Stimulated activated CD4-positive, alpha-beta T cell treated with anti-CD3 and anti-CD28 coated beads, TNF-alpha, amount 100 ng/mL, for 48 hours (primary cell): ENCODE results near the gene PPARGC1A.

Experiments
- DNase-seq, 3 donors: peaks; one replicate each; pipeline ENCODE4 v3.0.0-alpha.2; 2020; ENCODE audit warnings: low read depth in 3 of 3

The PPARGC1A gene

GRCh38 chr4:23838131-23838530 is 51.7 kb downstream of the PPARGC1A start:
- DNase-seq, result no peak

GRCh38 chr4:23837371-23837770 is 52.5 kb downstream of the PPARGC1A start:
- no peak for DNase-seq

- DNase-seq, result no peak
Measured at GRCh38 chr4:23835774-23836478, 53.9 kb downstream of the PPARGC1A start.

GRCh38 chr4:23828779-23829178 is 61.1 kb downstream of the PPARGC1A start:
- DNase-seq, result no peak

GRCh38 chr4:23828020-23828715 is 61.7 kb downstream of the PPARGC1A start:
- DNase-seq, result no peak

- no peak for DNase-seq
Measured at GRCh38 chr4:23822181-23822580, 67.7 kb downstream of the PPARGC1A start.

GRCh38 chr4:23819041-23819511 is 70.8 kb downstream of the PPARGC1A start:
- no peak for DNase-seq

GRCh38 chr4:23818097-23818885 is 71.6 kb downstream of the PPARGC1A start:
- DNase-seq, result no peak

GRCh38 chr4:23814996-23815660 is 74.7 kb downstream of the PPARGC1A start:
- DNase-seq, result no peak

GRCh38 chr4:23814587-23814986 is 75.3 kb downstream of the PPARGC1A start:
- DNase-seq, result no peak

- no peak for DNase-seq
Measured at GRCh38 chr4:23811161-23811560, 78.7 kb downstream of the PPARGC1A start.

- DNase-seq, result no peak
Measured at GRCh38 chr4:23805450-23805851, 84.4 kb downstream of the PPARGC1A start.

- no peak for DNase-seq
Measured at GRCh38 chr4:23789762-23790161, 100.1 kb downstream of the PPARGC1A start.

GRCh38 chr4:23788460-23788859 is 101.4 kb downstream of the PPARGC1A start:
- no peak for DNase-seq

GRCh38 chr4:23788027-23788426 is 101.8 kb downstream of the PPARGC1A start:
- no peak for DNase-seq

GRCh38 chr4:23782778-23783437 is 106.9 kb downstream of the PPARGC1A start:
- DNase-seq, result no peak

- no peak for DNase-seq
Measured at GRCh38 chr4:23779839-23780238, 110.0 kb downstream of the PPARGC1A start.

- DNase-seq, result no peak
Measured at GRCh38 chr4:23779422-23779821, 110.4 kb downstream of the PPARGC1A start.

- no peak for DNase-seq
Measured at GRCh38 chr4:23775694-23776093, 114.2 kb downstream of the PPARGC1A start.

GRCh38 chr4:23774909-23775308 is 114.9 kb downstream of the PPARGC1A start:
- no peak for DNase-seq

GRCh38 chr4:23773884-23774636 is 115.8 kb downstream of the PPARGC1A start:
- no peak for DNase-seq
